HG02973 (cell line): Measurements from ENCODE around the gene DRICH1.
"Not testable (repeated sequence)": the region's sequence is repeated elsewhere in the genome, so short reads cannot be mapped to it uniquely, and the experiment has no call there.

Experiments used
- ATAC-seq: cut with Tn5 transposase; IDR thresholded peaks from one replicate; pipeline ENCODE4 v1.9.1; 2021; ENCODE audit warnings: moderate library complexity; ENCODE audit not compliant: unreplicated experiment

DRICH1 gene

GRCh38 chr22:23603266-23603665 is 28.9 kb downstream of the DRICH1 start:
- ATAC-seq, result no peak

GRCh38 chr22:23598805-23599518 is 33.2 kb downstream of the DRICH1 start:
- ATAC-seq, result no peak

- ATAC-seq, result not testable (repeated sequence)
Measured at GRCh38 chr22:23597576-23598268, 34.4 kb downstream of the DRICH1 start.

GRCh38 chr22:23595904-23596303 is 36.2 kb downstream of the DRICH1 start:
- not testable (repeated sequence) for ATAC-seq

DNA sequence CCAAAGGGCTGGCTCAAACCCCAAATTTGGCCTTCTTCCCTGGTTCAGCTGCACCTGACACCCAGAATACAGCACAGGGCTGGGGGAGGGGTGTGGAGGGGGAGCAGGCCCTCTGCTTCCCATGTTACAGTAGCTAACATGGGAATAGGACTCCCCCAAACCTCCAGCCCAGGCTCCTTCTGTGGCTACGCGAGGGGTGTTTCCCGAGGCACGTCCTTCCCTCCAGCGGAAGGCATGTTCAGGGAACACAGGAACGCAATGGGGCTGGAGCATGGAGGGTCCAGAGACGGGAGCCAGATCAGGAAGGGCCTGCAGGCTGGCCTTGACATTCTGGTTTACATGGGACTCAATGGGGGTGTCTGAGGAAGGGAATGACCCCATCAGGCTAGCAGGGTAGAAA is 40.3 kb downstream of the DRICH1 start:
- no peak for ATAC-seq

DNA sequence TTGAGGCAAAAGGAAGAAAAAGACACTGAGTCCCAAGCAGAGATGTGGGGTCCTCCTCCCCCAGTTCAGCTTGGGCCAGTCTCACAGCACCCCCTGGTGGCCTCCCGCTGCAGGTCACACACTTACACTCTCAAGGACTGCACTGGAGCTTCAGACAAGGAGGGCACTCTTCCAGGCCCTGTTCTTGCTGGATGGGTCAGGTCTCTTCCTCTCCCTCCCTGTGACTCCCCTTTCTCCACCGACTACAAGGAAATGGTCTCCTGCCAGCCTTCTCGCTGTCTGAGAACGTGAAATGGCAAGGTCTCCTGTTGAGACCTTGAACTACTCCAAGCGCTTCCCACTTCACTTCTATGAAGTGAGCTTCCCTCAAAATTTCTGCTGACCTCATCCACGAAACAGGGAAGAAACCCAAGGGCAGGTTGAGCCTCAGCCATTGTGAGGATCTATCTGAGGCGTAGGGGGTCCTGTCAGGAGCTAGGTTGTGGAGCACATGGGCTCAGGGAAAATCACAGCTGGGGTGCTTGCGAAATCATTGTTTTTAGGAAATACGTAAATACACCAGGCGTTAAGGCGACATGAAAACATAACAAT is 40.8 kb downstream of the DRICH1 start:
- no peak for ATAC-seq

DNA sequence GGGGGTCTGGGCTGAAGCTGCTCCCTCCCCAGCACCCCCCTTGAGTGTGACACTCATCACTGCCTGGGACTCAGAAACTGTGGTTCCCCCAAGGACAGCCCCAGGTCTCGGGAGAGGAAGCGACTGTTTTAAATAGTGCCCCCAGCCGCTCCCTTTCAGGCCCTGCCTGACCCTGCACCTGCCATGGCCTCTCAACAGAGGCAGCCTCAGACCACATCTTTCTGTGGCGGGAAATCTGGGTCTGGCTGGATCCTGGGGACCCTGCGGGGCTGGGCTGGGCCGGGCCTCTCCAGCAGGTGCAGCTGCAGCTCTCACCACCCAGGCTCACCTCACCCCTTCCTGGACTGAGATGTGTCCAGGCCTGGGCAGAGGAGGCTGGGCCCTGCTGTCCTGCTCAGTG is 48.3 kb downstream of the DRICH1 start:
- no peak for ATAC-seq

DNA sequence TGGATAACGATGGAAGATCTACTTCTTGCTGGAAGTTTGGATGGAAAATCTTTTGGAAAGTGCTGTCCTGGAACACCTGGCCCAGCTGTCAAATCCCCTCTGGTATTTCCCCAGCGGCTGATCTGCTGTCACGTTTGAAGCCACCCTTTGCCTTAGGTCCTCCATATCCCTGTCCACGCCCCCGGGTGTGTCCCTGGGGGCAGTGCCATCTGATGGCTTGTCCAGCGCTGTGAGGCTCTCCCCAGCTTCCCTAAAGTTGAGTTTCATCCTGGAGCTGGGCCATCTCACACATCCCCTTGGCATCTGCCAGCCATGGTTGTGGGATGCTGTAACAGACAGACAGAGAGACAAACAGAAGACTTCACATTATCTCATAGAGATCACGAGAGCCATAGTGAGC is 49.0 kb downstream of the DRICH1 start:
- no peak for ATAC-seq

DNA sequence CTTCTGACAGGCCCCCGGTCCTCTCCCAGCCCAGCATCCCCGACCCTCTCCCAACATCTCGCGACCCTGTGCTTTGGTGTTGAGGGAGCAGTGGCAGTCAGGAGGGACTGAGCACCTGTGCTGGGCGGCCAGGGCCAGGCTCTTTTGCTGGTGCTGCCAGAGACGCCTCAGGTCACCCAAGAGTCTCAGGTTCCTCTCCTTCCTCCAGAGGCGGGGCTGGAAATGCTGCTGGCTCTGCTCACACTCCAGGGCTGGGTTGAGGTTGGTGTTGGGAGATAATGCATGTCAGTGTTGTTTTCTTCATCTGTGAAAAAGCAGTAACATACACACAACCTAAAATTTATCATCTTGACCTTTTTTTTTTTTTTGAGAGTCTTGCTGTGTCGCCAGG is 50.9 kb downstream of the DRICH1 start:
- ATAC-seq, result no peak

GRCh38 chr22:23580576-23581259 is 51.4 kb downstream of the DRICH1 start:
- ATAC-seq, result no peak

DNA sequence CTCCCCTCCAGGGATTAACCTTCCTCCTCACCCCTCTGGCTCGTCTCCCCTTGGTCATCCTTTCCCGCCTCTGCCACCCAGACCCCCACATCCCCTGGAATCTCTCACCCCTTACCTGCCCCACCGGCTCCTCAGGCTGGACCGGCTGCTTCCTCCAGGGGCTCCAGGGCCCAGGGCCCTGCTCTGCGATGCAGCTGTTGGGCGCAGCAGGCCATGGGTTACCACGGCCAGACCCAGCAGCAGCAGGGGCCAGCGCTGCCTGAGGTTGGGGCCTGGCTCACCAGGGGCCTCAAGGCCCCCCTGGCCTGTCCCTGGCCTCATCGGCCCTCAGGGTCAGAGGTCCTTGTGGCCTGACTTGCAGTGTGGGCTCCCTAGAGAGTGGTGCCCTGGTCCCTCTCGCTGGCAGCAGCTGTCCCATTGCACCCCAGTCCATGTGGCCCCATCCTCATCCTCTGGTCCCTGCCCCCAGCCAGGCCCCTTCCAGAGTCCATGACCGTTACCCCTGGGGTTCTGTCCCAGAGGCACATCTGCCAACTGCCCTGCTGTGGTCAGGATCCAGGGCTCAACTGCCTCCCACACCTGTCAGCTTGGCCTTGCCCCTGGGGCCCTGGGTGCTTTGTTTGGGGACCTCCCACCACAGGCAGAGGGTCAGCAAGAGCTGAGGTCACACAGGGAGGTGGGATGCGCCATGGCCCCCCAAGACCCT is 52.1 kb downstream of the DRICH1 start, which contains the start of gene IGLL1:
IGLL1 (minus strand) TSS at position 421 of the 706 bp plus-strand sequence; CDS start at position 321, 100 bp downstream.
- no peak for ATAC-seq

DNA sequence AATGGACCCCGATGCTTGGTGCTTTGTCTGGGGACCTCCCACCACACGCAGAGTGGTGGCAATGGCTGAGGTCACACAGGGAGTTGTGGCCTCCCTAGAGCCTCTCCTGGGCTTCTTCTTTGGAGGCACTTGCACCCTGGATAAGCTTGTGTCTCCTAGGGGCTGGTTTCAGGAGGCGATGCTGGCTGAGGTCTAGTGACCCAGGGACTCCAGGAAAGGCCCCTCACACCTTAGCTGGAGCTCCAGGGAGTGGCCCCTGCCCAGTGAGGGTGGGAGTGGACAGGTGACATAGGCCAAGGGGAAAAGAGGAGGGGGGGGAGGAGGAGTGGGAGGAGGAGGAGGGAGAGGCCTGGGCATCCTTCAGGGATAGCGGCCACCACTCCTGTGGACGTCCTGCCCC is 52.8 kb downstream of the DRICH1 start:
- ATAC-seq, result no peak

GRCh38 chr22:23578306-23578705 is 53.8 kb downstream of the DRICH1 start:
- ATAC-seq, result no peak

DNA sequence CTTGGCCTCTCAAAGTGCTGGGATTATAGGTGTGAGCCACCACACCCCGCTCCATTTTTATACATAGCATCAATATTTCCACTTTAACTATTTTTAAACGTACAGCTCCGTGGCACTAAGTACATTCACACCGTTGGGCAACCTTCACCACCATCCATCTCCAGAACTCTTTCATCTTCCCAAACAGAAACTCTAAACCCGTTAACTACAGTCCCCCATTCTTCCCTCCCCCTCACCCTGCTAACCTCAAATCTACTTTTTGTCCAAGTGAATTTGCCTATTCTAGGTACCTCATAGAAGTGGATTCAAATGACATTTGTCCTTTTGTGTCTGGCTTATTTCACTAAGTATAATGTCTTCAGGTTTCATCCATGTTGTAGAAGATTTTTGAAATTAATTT is 55.4 kb downstream of the DRICH1 start:
- no peak for ATAC-seq

GRCh38 chr22:23575601-23576000 is 56.5 kb downstream of the DRICH1 start:
- ATAC-seq, result no peak

- ATAC-seq, result no peak
Measured at GRCh38 chr22:23574877-23575276, 57.2 kb downstream of the DRICH1 start.

- ATAC-seq, result no peak
Measured at GRCh38 chr22:23574371-23574811, 57.7 kb downstream of the DRICH1 start.

DNA sequence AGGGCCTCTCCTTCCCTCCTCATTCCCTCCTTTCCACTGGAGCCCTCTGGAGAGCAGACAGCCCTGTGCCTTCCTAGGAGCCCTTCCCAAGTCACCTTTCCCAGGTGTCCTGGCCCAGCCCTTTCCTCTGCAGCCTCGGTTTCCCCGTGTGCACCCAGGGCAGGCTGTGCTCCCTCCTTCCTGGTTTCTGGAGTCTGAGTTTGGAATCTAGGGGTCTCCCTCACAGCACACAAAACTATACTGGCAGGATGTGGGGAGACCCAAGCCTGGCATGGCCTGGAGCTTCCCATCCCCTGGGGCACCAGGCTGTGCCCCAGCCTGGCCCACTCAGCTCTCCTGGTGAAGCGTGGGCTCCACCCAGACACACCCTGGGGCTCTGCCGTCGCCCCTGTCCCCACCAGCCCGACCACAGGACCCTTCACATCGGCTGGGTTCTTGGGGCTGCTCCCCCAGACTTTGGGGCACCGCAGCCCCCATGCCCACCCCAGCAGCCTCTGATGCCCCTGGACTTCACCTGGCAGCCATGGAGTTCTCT is 58.4 kb downstream of the DRICH1 start:
- not testable (repeated sequence) for ATAC-seq

DNA sequence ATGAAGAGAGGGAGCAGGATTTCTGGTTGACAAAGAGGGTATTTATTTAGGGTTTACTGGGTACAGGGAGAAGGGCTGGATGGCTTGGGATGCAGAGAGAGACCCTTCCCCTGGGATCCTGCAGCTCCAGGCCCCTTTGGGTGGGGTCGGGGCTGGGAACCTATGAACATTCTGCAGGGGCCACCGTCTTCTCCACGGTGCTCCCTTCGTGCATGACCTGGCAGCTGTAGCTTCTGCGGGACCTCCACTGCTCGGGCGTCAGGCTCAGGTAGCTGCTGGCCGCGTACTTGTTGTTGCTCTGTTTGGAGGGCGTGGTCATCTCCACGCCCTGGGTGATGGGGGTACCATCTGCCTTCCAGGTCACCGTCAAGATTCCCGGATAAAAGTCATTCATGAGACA is 59.0 kb downstream of the DRICH1 start:
- not testable (repeated sequence) for ATAC-seq

DNA sequence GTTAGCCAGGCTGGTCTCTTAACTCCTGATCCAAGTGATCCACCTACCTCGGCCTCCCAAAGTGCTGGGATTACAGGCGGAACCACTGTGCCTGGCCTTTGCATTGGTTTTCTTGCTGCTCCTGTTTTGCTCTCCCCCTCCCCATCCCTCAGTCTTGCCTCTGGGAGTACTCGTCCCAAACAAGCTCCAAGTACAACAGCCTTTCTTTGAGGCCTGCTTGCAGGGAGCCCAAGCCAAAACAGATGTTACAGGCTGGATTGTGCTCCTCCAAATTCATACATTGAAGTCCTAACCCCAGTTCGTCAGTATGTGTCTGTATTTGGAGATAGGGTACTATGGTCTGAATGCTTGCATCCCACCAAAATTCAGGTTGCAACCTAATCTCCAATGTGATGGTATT is 60.6 kb downstream of the DRICH1 start:
- ATAC-seq, result no peak

DNA sequence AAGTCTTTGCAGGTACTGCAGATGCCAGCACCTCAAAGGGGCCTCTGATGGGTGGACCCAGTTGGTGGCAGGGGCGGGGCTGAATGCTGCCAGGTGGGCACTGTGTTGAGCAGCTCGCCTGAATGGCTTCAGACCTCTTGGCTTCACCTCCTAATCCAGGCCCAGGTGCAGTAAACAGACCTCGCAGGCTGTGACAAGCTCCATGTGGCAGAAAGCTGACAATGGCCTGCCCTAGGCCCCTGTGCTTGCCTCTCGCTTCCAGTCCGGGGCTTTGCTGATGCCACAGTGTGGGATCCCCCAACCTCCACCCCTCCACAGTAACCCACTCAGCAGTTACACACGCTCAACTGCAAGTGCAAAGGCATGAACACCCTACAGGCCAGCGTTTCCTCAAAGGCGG is 61.4 kb downstream of the DRICH1 start:
- no peak for ATAC-seq
